Activated naive CD8-positive, alpha-beta T cell treated with anti-CD3 and anti-CD28 coated beads, Interleukin-2, amount 10 ng/mL, durations not matched to agents 7 days and 5 days (primary cell): ENCODE data around the gene CTNNA3. TPM values are rescaled to one million over a fixed set of nuclear protein-coding genes. Genes with fewer than 3 reads are reported as not detected.
"Not testable (repeated sequence)": the region's sequence is repeated elsewhere in the genome, so short reads cannot be mapped to it uniquely, and the experiment has no call there.

Experiments
- ATAC-seq: fragments of 150-1000 bp; cut with Tn5 transposase; one replicate; pipeline ENCODE4 v1.10.0; 2021; ENCODE audit warnings: low read depth, moderate library complexity
- POLR2A ChIA-PET: fragments of 350-600 bp; sonication (Branson Sonifier 250); formaldehyde crosslinking; loops from one replicate; lab custom pipeline; 2021; ENCODE audit warnings: antibody characterized with exemption; lab: Charles Lee
- DNase-seq: peaks from one replicate; pipeline ENCODE4 v3.0.0; 2021
- H3K27ac Mint-ChIP-seq: one replicate; pipeline ENCODE4 v1.8.0; 2022; ENCODE audit warnings: mild to moderate bottlenecking, mixed read lengths
- H3K27me3 Mint-ChIP-seq: one replicate; pipeline ENCODE4 v1.8.0; 2022; ENCODE audit warnings: mild to moderate bottlenecking, moderate library complexity, mixed read lengths
- H3K36me3 Mint-ChIP-seq: one replicate; pipeline ENCODE4 v1.8.0; 2021; ENCODE audit warnings: mild to moderate bottlenecking, mixed read lengths
- H3K4me1 Mint-ChIP-seq: one replicate; pipeline ENCODE4 v1.8.0; 2021; ENCODE audit warnings: mixed read lengths
- H3K4me3 Mint-ChIP-seq: one replicate; pipeline ENCODE4 v1.8.0; 2022; ENCODE audit warnings: mild to moderate bottlenecking, moderate library complexity, mixed read lengths
- H3K9me3 Mint-ChIP-seq: one replicate; pipeline ENCODE4 v1.8.0; 2021; ENCODE audit warnings: mixed read lengths
- total RNA-seq, 2 experiments: library from RNA; stranded (reverse); gene quantifications; one replicate each; pipeline ENCODE4 v1.2.3, GENCODE V29; 2021

The CTNNA3 gene
- total RNA-seq, 2 experiments from 2014 or later, result 2.4 to 3.6 TPM

DNA sequence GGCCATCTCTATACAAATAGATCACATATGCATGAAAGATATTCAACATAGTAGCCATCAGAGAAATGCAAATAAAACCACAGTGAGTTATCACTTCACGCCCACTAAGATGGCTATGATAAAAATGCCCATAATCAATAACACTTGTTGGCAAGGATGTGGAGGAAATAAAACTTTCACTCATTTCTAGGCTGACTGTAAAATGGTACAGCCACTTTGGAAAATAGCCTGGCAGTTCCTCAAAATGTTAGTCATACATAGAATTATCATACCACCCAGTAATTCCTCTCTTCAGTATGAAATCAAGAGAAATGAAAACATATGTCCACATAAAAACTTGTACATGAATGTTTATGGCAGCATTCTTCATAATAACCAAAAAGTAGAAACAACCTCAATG lies 445.3 kb downstream of the CTNNA3 start:
- Mint-ChIP-seq H3K4me3 (no peak overlapping the region), H3K27me3 (no peaks in the 10 kb centered on the region), H3K27ac (no peak overlapping the region), H3K9me3 (no peaks in the 10 kb centered on the region), H3K4me1 (no peaks in the 10 kb centered on the region), H3K36me3 (no peaks in the 10 kb centered on the region)
- POLR2A ChIA-PET, result no interaction called here
- no peak for DNase-seq
- no peak for ATAC-seq

GRCh38 chr10:67246066-67246555 lies 449.9 kb downstream of the CTNNA3 start:
- Mint-ChIP-seq H3K4me3 (no peak overlapping the region), H3K27ac (no peak overlapping the region), H3K4me1 (no peaks in the 10 kb centered on the region), H3K27me3 (no peaks in the 10 kb centered on the region), H3K9me3 (no peaks in the 10 kb centered on the region), H3K36me3 (no peaks in the 10 kb centered on the region)
- ATAC-seq (no peak), DNase-seq (no peak)
- POLR2A ChIA-PET, result no interaction called here

DNA sequence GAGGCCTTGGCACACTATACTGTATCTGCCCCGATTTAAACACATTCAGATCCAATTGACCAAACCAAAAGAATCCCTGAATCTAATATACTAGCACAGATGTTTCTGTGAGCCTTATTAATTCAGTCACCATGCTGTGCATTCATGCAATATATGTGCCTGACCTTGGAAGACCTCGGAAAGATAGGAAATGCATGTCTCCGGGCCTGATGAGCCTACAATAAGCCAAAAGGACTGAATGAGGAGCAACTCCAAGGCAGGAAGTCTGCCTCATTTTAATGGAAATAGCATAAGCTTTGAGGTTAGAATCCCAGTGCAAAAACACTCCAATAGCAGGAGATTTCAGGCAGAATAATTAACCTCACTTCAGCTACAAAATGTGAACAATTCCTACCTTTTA lies 453.5 kb downstream of the CTNNA3 start:
- Mint-ChIP-seq H3K36me3 (no peaks in the 10 kb centered on the region), H3K27ac (no peak overlapping the region), H3K27me3 (no peaks in the 10 kb centered on the region), H3K4me3 (no peak overlapping the region), H3K4me1 (no peaks in the 10 kb centered on the region), H3K9me3 (no peaks in the 10 kb centered on the region)
- DNase-seq (no peak), ATAC-seq (no peak)
- POLR2A ChIA-PET, result no interaction called here

DNA sequence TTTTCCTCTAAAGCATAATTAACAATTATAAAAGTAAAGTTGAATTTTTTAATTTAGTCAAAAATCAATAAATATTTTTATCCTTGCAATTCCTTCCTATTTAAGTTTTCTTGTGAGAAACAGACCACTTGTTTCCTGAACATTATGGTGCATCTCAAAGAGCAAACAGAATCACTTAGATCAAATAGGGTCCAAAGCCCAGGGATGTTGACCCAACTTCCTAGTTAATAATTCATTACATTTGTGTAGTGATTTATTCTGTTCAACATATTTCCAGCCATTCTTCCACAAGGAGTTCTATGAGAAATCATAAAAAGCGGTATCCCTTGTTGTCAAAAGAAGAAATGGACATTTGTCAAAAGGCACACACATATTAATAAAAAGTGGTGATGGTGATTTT lies 454.5 kb downstream of the CTNNA3 start:
- Mint-ChIP-seq H3K36me3 (no peaks in the 10 kb centered on the region), H3K4me3 (no peak overlapping the region), H3K27ac (no peak overlapping the region), H3K4me1 (no peaks in the 10 kb centered on the region), H3K9me3 (no peaks in the 10 kb centered on the region), H3K27me3 (no peaks in the 10 kb centered on the region)
- no peak for ATAC-seq
- DNase-seq, result no peak
- POLR2A ChIA-PET, result no interaction called here

DNA sequence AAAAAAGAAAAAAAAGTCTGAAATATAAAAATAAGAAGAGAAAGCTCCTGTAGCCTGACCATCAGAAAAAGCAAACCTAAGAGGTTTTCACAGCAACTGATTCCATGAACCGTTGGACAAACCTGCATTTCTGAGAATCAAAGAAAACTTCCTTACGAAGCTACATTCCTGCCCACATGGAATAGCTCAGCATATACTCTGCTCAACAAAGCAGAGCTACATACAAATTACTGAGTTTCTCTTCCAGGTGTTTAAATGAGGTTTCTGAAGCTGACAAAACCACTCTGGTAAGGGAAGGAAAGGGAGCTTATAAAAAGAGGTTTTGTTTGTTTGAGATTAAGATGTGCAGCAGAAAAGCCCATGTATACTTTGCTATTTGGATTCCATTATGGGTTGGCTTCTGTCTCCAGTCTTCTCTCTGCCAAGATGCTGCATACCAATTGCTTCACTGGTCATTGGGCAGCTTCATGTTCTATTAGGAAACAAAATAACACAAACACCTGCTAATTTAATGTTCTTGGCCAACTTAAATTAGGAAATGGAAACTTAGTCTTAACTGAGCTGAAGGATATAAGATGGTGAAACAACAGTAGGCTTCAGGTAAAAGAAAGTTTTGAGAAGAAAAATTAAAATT lies 456.0 kb downstream of the CTNNA3 start:
- H3K27ac Mint-ChIP-seq, result no peak overlapping the region
- POLR2A ChIA-PET, result no interaction called here

GRCh38 chr10:67230680-67231500 lies 465.1 kb downstream of the CTNNA3 start:
- H3K27ac Mint-ChIP-seq, POLR2A ChIA-PET, DNase-seq, H3K4me3 Mint-ChIP-seq, H3K36me3 Mint-ChIP-seq, H3K27me3 Mint-ChIP-seq, H3K9me3 Mint-ChIP-seq, ATAC-seq, H3K4me1 Mint-ChIP-seq: not testable (repeated sequence)

More for the DNA sequence above, 456.0 kb downstream of the CTNNA3 start:
- Mint-ChIP-seq H3K9me3 (no peaks in the 10 kb centered on the region), H3K36me3 (no peaks in the 10 kb centered on the region), H3K4me3 (no peak overlapping the region), H3K27me3 (no peaks in the 10 kb centered on the region), H3K4me1 (no peaks in the 10 kb centered on the region)
- DNase-seq (no peak), ATAC-seq (no peak)

DNA sequence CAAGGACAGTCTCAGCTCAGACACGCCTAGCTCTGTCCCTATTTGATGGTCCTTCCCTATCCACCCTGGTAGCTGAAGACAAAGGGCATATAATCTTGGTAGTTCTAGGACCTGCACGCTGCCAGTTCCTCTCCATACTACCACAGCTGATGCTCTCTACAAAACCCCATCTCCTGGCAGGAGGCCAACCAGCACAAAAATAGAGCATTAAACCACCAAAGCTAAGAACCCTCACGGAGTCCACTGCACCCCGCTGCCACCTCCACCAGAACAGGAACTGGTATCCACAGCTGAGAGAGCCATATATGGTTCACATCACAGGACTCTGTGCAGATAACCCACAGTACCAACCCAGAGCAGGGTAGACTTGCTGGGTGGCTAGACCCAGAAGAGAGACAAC lies 470.8 kb downstream of the CTNNA3 start:
- no peak overlapping the region for H3K4me3 Mint-ChIP-seq
- H3K4me1 Mint-ChIP-seq, result no peaks in the 10 kb centered on the region
- H3K9me3 Mint-ChIP-seq, result peaks cover 4% of the 10 kb centered on the region
- peaks cover 7% of the 10 kb centered on the region for H3K27me3 Mint-ChIP-seq
- no peak overlapping the region for H3K27ac Mint-ChIP-seq
- POLR2A ChIA-PET, result no interaction called here
- H3K36me3 Mint-ChIP-seq, result no peaks in the 10 kb centered on the region
- ATAC-seq, result no peak
- no peak for DNase-seq

DNA sequence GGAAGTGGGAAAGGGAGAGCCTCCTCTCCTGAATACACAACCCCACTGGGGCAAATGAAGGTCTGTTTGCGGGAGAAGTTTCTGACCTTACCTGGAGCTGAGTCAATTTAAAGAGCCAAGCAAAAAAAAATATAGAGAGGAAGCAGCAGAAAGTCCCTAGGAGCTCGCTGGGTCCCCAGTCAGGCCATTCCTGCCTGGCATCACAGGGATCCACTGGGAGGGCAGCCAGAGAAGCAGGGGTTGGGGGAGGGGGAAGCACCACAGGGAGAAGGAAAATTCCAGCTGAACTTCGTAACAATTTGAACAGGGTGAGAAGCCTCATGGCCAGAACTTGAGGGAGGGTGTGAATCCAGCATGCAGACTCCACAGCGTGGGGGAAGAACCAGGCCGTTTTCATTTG lies 471.4 kb downstream of the CTNNA3 start:
- DNase-seq (no peak), ATAC-seq (no peak)
- Mint-ChIP-seq H3K27ac (no peak overlapping the region), H3K27me3 (peaks cover 1% of the 10 kb centered on the region), H3K4me3 (no peak overlapping the region), H3K4me1 (no peaks in the 10 kb centered on the region), H3K9me3 (peaks cover 4% of the 10 kb centered on the region), H3K36me3 (no peaks in the 10 kb centered on the region)
- POLR2A ChIA-PET, result no interaction called here

- peaks cover 4% of the 10 kb centered on the region for H3K9me3 Mint-ChIP-seq
- DNase-seq, result no peak
- no peak overlapping the region for H3K4me3 Mint-ChIP-seq
- no peaks in the 10 kb centered on the region for H3K36me3 Mint-ChIP-seq
- H3K27me3 Mint-ChIP-seq, result no peaks in the 10 kb centered on the region
- H3K4me1 Mint-ChIP-seq, result no peaks in the 10 kb centered on the region
- ATAC-seq, result no peak
- no peak overlapping the region for H3K27ac Mint-ChIP-seq
- POLR2A ChIA-PET, result no interaction called here
Observed at GRCh38 chr10:67222934-67223333, 473.1 kb downstream of the CTNNA3 start.

- POLR2A ChIA-PET, result no interaction called here
- Mint-ChIP-seq H3K27me3 (no peaks in the 10 kb centered on the region), H3K36me3 (no peaks in the 10 kb centered on the region), H3K4me3 (no peak overlapping the region), H3K27ac (no peak overlapping the region), H3K4me1 (no peaks in the 10 kb centered on the region), H3K9me3 (no peaks in the 10 kb centered on the region)
- no peak for ATAC-seq
- DNase-seq, result no peak
Observed at GRCh38 chr10:67221939-67222494, 474.0 kb downstream of the CTNNA3 start.

DNA sequence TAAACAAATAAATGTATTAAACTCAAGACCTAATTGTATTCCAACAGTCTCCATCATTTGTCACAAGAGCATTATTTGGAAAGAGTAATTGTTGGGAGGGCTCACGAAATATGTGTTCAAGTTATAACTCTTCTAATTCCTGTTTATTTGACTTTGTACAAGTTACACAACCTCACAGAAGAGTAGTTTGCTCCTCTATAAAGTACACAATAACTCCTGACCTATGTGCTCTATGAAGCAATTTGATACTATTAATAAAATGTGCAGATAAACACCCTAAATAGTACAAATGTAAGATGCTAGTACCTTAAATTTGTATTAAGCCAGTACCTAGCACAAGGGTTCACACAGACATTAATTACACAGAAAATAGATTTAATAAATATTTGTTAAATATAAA lies 484.3 kb downstream of the CTNNA3 start:
- Mint-ChIP-seq H3K36me3 (no peaks in the 10 kb centered on the region), H3K27me3 (no peaks in the 10 kb centered on the region)
- ATAC-seq, result no peak

GRCh38 chr10:67207923-67208322 lies 488.1 kb downstream of the CTNNA3 start:
- H3K36me3 Mint-ChIP-seq, H3K9me3 Mint-ChIP-seq, H3K4me3 Mint-ChIP-seq, POLR2A ChIA-PET, H3K4me1 Mint-ChIP-seq, H3K27me3 Mint-ChIP-seq, DNase-seq, ATAC-seq, H3K27ac Mint-ChIP-seq: not testable (repeated sequence)

More for the DNA sequence above, 484.3 kb downstream of the CTNNA3 start:
- H3K27ac Mint-ChIP-seq, result no peak overlapping the region
- no peak for DNase-seq
- POLR2A ChIA-PET, result no interaction called here
- no peaks in the 10 kb centered on the region for H3K9me3 Mint-ChIP-seq
- H3K4me3 Mint-ChIP-seq, result no peak overlapping the region
- H3K4me1 Mint-ChIP-seq, result no peaks in the 10 kb centered on the region

GRCh38 chr10:67200913-67201564 lies 495.0 kb downstream of the CTNNA3 start:
- H3K27me3 Mint-ChIP-seq, result no peaks in the 10 kb centered on the region
- no peaks in the 10 kb centered on the region for H3K4me1 Mint-ChIP-seq
- no peak overlapping the region for H3K27ac Mint-ChIP-seq
- no peaks in the 10 kb centered on the region for H3K9me3 Mint-ChIP-seq
- H3K36me3 Mint-ChIP-seq, result no peaks in the 10 kb centered on the region
- POLR2A ChIA-PET, result no interaction called here
- no peak overlapping the region for H3K4me3 Mint-ChIP-seq
- DNase-seq (no peak), ATAC-seq (no peak)
